Measurements from ENCODE around the gene SF3A1. TPM values are rescaled to one million over a fixed set of nuclear protein-coding genes. Genes with fewer than 3 reads are reported as not detected.

Gene SF3A1
- total and polyA plus RNA-seq, 4 donors, result 15.8 to 157 (median 45.1) TPM

DNA sequence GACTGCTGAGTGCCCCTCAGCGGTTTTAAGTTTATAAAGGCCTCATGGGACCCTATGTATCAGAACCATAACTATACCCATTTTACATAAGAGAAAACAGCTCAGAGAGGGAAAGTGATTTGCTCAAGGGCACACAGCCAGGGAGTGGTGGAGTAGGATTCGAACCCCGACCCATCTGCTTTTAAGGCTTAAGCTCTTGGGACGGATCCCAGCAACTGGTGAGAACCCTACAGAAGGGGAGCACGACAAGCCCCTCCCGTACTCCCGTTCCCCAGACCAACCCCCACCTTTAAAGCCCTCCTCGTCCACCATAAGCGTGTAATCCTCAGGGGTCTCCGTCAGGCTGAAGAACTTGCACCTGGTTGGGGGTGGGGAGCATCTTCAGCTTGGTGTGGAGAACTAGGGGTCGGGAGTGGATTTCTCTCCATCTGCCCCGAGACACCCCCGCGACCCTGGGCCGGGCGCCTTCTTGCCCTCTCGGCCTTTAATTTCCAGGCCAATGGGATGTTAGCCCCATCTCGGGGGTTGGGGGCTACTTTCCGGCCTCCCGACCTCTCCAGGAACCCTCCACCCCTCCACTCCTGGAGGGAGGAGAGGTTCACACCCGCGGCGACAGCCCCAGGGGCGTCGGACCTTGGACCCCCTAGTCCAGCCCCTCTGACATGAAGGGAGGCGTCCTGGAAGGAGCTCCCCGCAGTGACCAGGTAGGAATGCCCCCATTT, 68.1 kb downstream of the SF3A1 start:
- peak overlapping the region in 1 of 2 donors; percentile 56 for H3K9ac ChIP-seq (ENCODE audit: insufficient read depth in 1 of 2, low read length in 2 of 2)
- no peaks in the 10 kb centered on the region for H3K9me3 ChIP-seq (ENCODE audit: control insufficient read depth in 4 of 4, insufficient read depth in 3 of 4, low read length in 3 of 4)
- WGBS, 2 donors, result 10 to 17% methylated on average over 27 of the region's 27 CpGs
- ATAC-seq (ENCODE audit: insufficient read depth, low FRiP score) (no peak), DNase-seq (no peak)
- peak overlapping the region; percentile 86 to 87 for H3K27ac ChIP-seq (ENCODE audit: low read depth in 1 of 2, low read length in 1 of 2)
- H3K4me3 ChIP-seq, result peak overlapping the region; percentile 57
- peaks cover 4 to 35% (median 21%) of the 10 kb centered on the region in 5 donors for H3K4me1 ChIP-seq (ENCODE audit: control insufficient read depth in 5 of 5, insufficient read depth in 5 of 5, low read length in 5 of 5)
- no peaks in the 10 kb centered on the region for H3K27me3 ChIP-seq (ENCODE audit: control insufficient read depth in 3 of 3, insufficient read depth in 3 of 3, low read length in 2 of 3)
- peaks cover 0 to 32% (median 18%) of the 10 kb centered on the region in 4 donors for H3K36me3 ChIP-seq (ENCODE audit: control insufficient read depth in 4 of 4, insufficient read depth in 4 of 4, low read length in 4 of 4)
- TF ChIP-seq, protein P1, sequence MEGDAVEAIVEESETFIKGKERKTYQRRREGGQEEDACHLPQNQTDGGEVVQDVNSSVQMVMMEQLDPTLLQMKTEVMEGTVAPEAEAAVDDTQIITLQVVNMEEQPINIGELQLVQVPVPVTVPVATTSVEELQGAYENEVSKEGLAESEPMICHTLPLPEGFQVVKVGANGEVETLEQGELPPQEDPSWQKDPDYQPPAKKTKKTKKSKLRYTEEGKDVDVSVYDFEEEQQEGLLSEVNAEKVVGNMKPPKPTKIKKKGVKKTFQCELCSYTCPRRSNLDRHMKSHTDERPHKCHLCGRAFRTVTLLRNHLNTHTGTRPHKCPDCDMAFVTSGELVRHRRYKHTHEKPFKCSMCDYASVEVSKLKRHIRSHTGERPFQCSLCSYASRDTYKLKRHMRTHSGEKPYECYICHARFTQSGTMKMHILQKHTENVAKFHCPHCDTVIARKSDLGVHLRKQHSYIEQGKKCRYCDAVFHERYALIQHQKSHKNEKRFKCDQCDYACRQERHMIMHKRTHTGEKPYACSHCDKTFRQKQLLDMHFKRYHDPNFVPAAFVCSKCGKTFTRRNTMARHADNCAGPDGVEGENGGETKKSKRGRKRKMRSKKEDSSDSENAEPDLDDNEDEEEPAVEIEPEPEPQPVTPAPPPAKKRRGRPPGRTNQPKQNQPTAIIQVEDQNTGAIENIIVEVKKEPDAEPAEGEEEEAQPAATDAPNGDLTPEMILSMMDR (IDR thresholded peaks at IDR 0.05; ENCODE audit: control extremely low read depth, extremely low read depth), result no peak

DNA sequence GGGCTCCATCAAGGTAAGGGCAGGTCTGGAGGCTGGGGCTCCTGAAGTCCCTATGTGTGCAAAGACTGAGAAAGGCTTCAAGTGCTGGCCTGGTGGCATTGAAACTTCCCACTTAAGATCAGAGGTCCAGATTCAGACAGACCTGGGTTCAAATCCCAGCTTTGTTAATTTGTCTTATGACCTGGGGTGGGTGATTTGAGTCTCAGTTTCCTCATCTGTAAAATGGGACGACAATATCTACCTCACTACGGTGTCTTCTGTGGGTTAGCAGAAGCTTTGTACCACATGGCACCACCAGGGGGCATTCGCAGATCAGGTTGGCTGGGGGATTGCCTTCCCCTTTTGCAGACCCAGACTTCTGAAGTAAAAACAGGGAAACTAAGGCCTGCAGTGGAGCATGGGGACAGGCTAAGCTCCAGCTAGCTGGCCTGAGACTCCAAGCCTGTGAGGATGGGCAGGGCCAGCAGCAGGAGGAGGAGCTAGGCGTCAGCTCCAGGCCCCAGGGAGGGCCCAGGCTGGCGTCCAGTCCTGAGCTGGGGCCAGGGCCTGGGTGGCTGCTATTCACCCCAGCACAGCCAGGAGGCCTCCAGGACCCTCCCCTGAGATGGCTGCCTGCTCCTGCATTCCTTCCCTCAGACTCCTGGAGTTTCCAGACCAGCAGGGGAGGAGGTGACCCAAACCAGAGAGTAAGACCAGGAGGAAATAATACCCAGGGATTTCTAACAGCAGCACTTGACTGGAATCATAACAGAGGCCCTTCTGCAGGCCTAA, 68.9 kb downstream of the SF3A1 start:
- Histone ChIP-seq H3K9ac (ENCODE audit: insufficient read depth in 1 of 2, low read length in 2 of 2) (peak overlapping the region in 1 of 2 donors; percentile 56), H3K27me3 (ENCODE audit: control insufficient read depth in 3 of 3, insufficient read depth in 3 of 3, low read length in 2 of 3) (no peaks in the 10 kb centered on the region), H3K9me3 (ENCODE audit: control insufficient read depth in 4 of 4, insufficient read depth in 3 of 4, low read length in 3 of 4) (no peaks in the 10 kb centered on the region), H3K4me1 (ENCODE audit: control insufficient read depth in 5 of 5, insufficient read depth in 5 of 5, low read length in 5 of 5) (peaks cover 4 to 35% (median 21%) of the 10 kb centered on the region in 5 donors), H3K36me3 (ENCODE audit: control insufficient read depth in 4 of 4, insufficient read depth in 4 of 4, low read length in 4 of 4) (peaks cover 0 to 25% (median 14%) of the 10 kb centered on the region in 4 donors), H3K4me3 (no peak overlapping the region), H3K27ac (ENCODE audit: low read depth in 1 of 2, low read length in 1 of 2) (peak overlapping the region; percentile 71 to 87)
- 10% methylated on average over 5 of the region's 5 CpGs for WGBS, 2 donors
- DNase-seq, result peak; percentile 89 to 92 (median 90)
- ATAC-seq (ENCODE audit: insufficient read depth, low FRiP score), result peak; percentile 45
- TF ChIP-seq, protein P1 (IDR thresholded peaks at IDR 0.05; ENCODE audit: control extremely low read depth, extremely low read depth), result peak; percentile 82

DNA sequence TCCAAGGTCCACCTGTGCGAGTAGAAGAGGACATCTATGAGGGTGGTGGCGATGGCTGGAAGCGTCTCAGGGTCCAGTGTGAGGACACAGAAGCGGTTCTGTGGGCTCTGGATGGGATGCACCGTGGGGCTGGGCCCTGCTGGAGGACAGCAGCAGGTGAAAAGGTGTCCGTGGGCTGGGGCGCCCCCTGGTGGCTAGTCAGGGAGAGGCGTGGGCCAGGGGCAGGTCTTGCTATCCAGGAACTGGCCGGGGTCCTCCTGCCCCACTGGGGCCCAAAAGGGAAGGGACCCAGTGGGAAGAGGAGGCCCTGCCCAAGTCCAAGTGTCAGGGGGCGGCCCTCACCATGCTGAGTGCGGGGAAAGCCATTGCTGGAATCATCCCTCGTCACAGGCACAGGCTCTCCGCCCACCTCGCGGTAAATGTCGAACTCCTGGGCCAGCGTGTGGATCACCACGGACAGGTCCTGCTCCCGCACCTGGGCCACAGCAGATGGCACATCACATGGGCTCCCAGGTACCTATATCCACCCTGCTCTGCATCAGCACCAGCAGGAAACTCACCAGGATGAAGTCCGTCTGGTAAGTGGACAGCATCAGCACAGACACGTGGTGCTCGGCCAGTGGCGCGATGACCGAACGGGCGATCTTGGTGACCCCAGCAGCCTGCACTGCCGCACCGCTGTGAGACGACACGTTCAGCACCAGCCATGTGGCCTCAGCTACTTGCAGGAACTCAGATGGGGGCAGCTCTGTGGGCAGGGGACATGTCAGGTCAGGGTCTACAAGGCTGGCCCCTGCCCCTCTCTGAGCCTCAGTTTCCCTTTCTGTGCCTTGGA, 69.7 kb downstream of the SF3A1 start:
- no peak for ATAC-seq (ENCODE audit: insufficient read depth, low FRiP score)
- TF ChIP-seq, protein P1 (IDR thresholded peaks at IDR 0.05; ENCODE audit: control extremely low read depth, extremely low read depth), result peak; percentile 74
- Histone ChIP-seq H3K4me3 (no peak overlapping the region), H3K27ac (ENCODE audit: low read depth in 1 of 2, low read length in 1 of 2) (no peak overlapping the region), H3K9me3 (ENCODE audit: control insufficient read depth in 4 of 4, insufficient read depth in 3 of 4, low read length in 3 of 4) (no peaks in the 10 kb centered on the region), H3K27me3 (ENCODE audit: control insufficient read depth in 3 of 3, insufficient read depth in 3 of 3, low read length in 2 of 3) (no peaks in the 10 kb centered on the region), H3K9ac (ENCODE audit: insufficient read depth in 1 of 2, low read length in 2 of 2) (no peak overlapping the region), H3K36me3 (ENCODE audit: control insufficient read depth in 4 of 4, insufficient read depth in 4 of 4, low read length in 4 of 4) (peaks cover 0 to 22% (median 9%) of the 10 kb centered on the region in 4 donors), H3K4me1 (ENCODE audit: control insufficient read depth in 5 of 5, insufficient read depth in 5 of 5, low read length in 5 of 5) (peaks cover 4 to 35% (median 21%) of the 10 kb centered on the region in 5 donors)
- 64 to 67% methylated on average over 31 of the region's 31 CpGs for WGBS, 2 donors
- peak in 2 of 3 donors; percentile 33 to 59 for DNase-seq
